B cell (primary cell): Measurements from ENCODE around the gene OGDH. TPM values are rescaled to one million over a fixed set of nuclear protein-coding genes. Genes with fewer than 3 reads are reported as not detected.
"Not testable (repeated sequence)": the region's sequence is repeated elsewhere in the genome, so short reads cannot be mapped to it uniquely, and the experiment has no call there.

Source experiments
- ATAC-seq: fragments of 200-7000 bp; cut with Tn5 transposase; one replicate; pipeline ENCODE4 v1.10.0; 2021; ENCODE audit warnings: low read depth, mild to moderate bottlenecking, moderate number of reproducible peaks, moderate library complexity
- CTCF ChIA-PET: fragments of 350-600 bp; sonication (Branson Sonifier 250); formaldehyde crosslinking; loops from one replicate; lab custom pipeline; 2021; ENCODE audit warnings: antibody characterized with exemption, inconsistent platforms; lab: Charles Lee
- POLR2A ChIA-PET: fragments of 350-600 bp; sonication (Branson Sonifier 250); formaldehyde crosslinking; loops from one replicate; lab custom pipeline; 2021; ENCODE audit warnings: antibody characterized with exemption; lab: Charles Lee
- DNase-seq: peaks from one replicate; pipeline ENCODE4 v3.0.0; 2013
- H2AFZ ChIP-seq: 2 replicates; pipeline ENCODE4 v1.6.1; 2012; ENCODE audit warnings: mild to moderate bottlenecking, low read depth, low read length; ENCODE audit not compliant: insufficient read depth, poor library complexity, severe bottlenecking
- H3K27ac ChIP-seq, 2 donors: 1 replicate in 1 of 2; 2 replicates in 1 of 2; pipeline ENCODE4 v1.5.1; 2012 to 2013; ENCODE audit warnings: low read length in 2 of 2, mild to moderate bottlenecking in 2 of 2, moderate library complexity in 1 of 2
- H3K27me3 ChIP-seq, 4 experiments: fragments of 200-600 bp in 1 of 4; sonication (generic) in 1 of 4; replicated peaks in 1 of 4; 1 replicate in 2 of 4; 2 replicates in 2 of 4; pipeline versions ENCODE4 v1.6.1 to v1.7.0; 2013 to 2016; ENCODE audit warnings: low read length in 3 of 4, mild to moderate bottlenecking in 2 of 4, mixed read lengths in 1 of 4, moderate library complexity in 1 of 4; ENCODE audit not compliant: insufficient read depth in 4 of 4, control insufficient read depth in 3 of 4; ENCODE audit errors: control extremely low read depth in 1 of 4
- H3K36me3 ChIP-seq, 2 experiments: replicated peaks in 1 of 2; 1 replicate in 1 of 2; 2 replicates in 1 of 2; pipeline versions ENCODE4 v1.6.1 to v1.7.1; 2013; ENCODE audit warnings: low read length in 1 of 2; ENCODE audit not compliant: insufficient read depth in 2 of 2, control insufficient read depth in 1 of 2; ENCODE audit errors: control extremely low read depth in 1 of 2, extremely low read depth in 1 of 2
- H3K4me1 ChIP-seq, 2 donors: fragments of 200-600 bp in 1 of 2; sonication (generic) in 1 of 2; 1 replicate in 1 of 2; 2 replicates in 1 of 2; pipeline versions ENCODE4 v1.5.1 to v1.6.1; 2013 to 2017; ENCODE audit warnings: low read length in 2 of 2; ENCODE audit not compliant: control insufficient read depth in 2 of 2, insufficient read depth in 2 of 2
- H3K4me2 ChIP-seq: replicated peaks from 2 replicates; pipeline ENCODE3; 2012; ENCODE audit warnings: mild to moderate bottlenecking, low read depth, low read length; ENCODE audit not compliant: poor library complexity, severe bottlenecking
- H3K4me3 ChIP-seq, 5 experiments: fragments of 200-600 bp in 1 of 5; sonication (generic) in 1 of 5; 1 replicate in 3 of 5; 2 replicates in 2 of 5; pipeline versions ENCODE4 v1.5.1 to v1.7.0; 2011 to 2016; ENCODE audit warnings: low read length in 4 of 5, mild to moderate bottlenecking in 4 of 5, low read depth in 2 of 5, control low read depth in 1 of 5, moderate library complexity in 1 of 5; ENCODE audit not compliant: insufficient read depth in 1 of 5; ENCODE audit errors: control extremely low read depth in 1 of 5, extremely low read depth in 1 of 5
- H3K79me2 ChIP-seq: fragments of 200-600 bp; sonication (generic); one replicate; pipeline ENCODE4 v1.6.0; 2016; ENCODE audit warnings: low read length; ENCODE audit not compliant: control insufficient read depth, insufficient read depth
- H3K9ac ChIP-seq: fragments of 200-600 bp; sonication (generic); 2 replicates; pipeline ENCODE4 v1.6.1; 2017; ENCODE audit warnings: mild to moderate bottlenecking, low read length, moderate library complexity
- H3K9me3 ChIP-seq, 3 donors: one replicate each; pipeline versions ENCODE4 v1.6.1 to v1.7.1; 2013; ENCODE audit warnings: low read length in 2 of 3; ENCODE audit not compliant: control insufficient read depth in 2 of 3, insufficient read depth in 1 of 3; ENCODE audit errors: control extremely low read depth in 1 of 3
- H4K20me1 ChIP-seq: 2 replicates; pipeline ENCODE4 v1.6.0; 2012; ENCODE audit warnings: mild to moderate bottlenecking, low read length; ENCODE audit not compliant: insufficient read depth, control insufficient read depth, poor library complexity, severe bottlenecking
- H3K27ac Mint-ChIP-seq: one replicate; pipeline ENCODE4 v1.8.0; 2021; ENCODE audit warnings: mixed read lengths
- H3K27me3 Mint-ChIP-seq: one replicate; pipeline ENCODE4 v1.8.0; 2021; ENCODE audit warnings: mixed read lengths
- H3K4me1 Mint-ChIP-seq: one replicate; pipeline ENCODE4 v1.8.0; 2021; ENCODE audit warnings: mixed read lengths
- H3K4me3 Mint-ChIP-seq: one replicate; pipeline ENCODE4 v1.8.0; 2021; ENCODE audit warnings: mixed read lengths
- H3K9me3 Mint-ChIP-seq: one replicate; pipeline ENCODE4 v1.8.0; 2022; ENCODE audit warnings: mixed read lengths; ENCODE audit not compliant: insufficient read depth
- EZH2 ChIP-seq: IDR thresholded peaks from 2 replicates; pipeline ENCODE4 v1.6.1; 2012; ENCODE audit warnings: borderline replicate concordance, low read depth, mild to moderate bottlenecking, moderate library complexity, low read length; ENCODE audit not compliant: insufficient read depth, poor library complexity, severe bottlenecking
- WGBS: methylation state at CpG from one replicate; pipeline ENCODE4 v1.1.5; 2013; ENCODE audit warnings: missing lambda C conversion rate; ENCODE audit not compliant: insufficient coverage; 5-methylcytosine and 5-hydroxymethylcytosine counted together
- intact Hi-C: fragments of 100-400 bp; cut with micrococcal nuclease; formaldehyde crosslinking; loops from one replicate; pipeline ENCODE4 v1.10.0; 2022
- polyA plus RNA-seq: library from polyadenylated mRNA; depleted of rRNA; stranded (reverse); fragments of >200 nt; gene quantifications from 2 replicates; pipeline ENCODE4 v1.2.3, GENCODE V29; 2012
- total RNA-seq, 2 donors: library from RNA; stranded (reverse); fragments of 120-200 nt in 1 of 2; gene quantifications; 1 replicate in 1 of 2; 2 replicates in 1 of 2; pipeline versions ENCODE4 v1.2.3 to v1.2.4, GENCODE V29; 2013 to 2022
- TF ChIP-seq, protein P1 (sequence below): fragments of 200-600 bp; IDR thresholded peaks from one replicate; pipeline ENCODE4 v1.8.0; 2022; ENCODE audit warnings: antibody characterized with exemption, mild to moderate bottlenecking

The OGDH gene
- total and polyA plus RNA-seq, 2 donors (not counting 1 experiment from before 2014, with no cell fraction given): 42.6 to 80.2 TPM

GRCh38 chr7:44595934-44596635 is 10.3 kb upstream of the OGDH start:
- no peak overlapping the region for H3K4me2 ChIP-seq

DNA sequence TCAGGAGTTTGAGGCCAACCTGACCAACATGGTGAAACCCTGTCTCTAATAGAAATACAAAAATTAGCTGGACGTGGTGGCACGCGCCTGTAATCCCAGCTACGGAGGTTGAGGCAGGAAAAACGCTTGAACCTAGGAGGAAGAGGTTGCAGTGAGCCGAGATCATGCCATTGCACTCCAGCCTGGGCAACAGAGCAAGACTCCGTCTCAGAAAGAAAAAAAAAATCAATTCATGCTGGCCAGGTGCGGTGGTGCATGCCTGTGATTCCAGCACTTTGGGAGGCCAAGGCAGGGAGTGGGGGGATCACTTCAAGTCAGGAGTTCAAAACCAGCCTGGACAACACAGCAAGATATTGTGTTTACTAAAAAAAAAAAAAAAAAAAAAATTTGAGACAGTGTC is 9.2 kb upstream of the OGDH start:
- H3K27me3 Mint-ChIP-seq: peaks cover 18% of the 10 kb centered on the region
- not testable (repeated sequence) for H3K4me1 Mint-ChIP-seq

More at GRCh38 chr7:44595934-44596635, 10.3 kb upstream of the OGDH start:
- H3K79me2 ChIP-seq: no peaks in the 10 kb centered on the region
- H3K4me1 Mint-ChIP-seq: peaks cover 1% of the 10 kb centered on the region
- intact Hi-C loops: no loop called here
- no peak for TF ChIP-seq EZH2
- TF ChIP-seq, protein P1, sequence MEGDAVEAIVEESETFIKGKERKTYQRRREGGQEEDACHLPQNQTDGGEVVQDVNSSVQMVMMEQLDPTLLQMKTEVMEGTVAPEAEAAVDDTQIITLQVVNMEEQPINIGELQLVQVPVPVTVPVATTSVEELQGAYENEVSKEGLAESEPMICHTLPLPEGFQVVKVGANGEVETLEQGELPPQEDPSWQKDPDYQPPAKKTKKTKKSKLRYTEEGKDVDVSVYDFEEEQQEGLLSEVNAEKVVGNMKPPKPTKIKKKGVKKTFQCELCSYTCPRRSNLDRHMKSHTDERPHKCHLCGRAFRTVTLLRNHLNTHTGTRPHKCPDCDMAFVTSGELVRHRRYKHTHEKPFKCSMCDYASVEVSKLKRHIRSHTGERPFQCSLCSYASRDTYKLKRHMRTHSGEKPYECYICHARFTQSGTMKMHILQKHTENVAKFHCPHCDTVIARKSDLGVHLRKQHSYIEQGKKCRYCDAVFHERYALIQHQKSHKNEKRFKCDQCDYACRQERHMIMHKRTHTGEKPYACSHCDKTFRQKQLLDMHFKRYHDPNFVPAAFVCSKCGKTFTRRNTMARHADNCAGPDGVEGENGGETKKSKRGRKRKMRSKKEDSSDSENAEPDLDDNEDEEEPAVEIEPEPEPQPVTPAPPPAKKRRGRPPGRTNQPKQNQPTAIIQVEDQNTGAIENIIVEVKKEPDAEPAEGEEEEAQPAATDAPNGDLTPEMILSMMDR: no peak
- no peak overlapping the region for H2AFZ ChIP-seq
- ChIA-PET POLR2A (no interaction called here), CTCF (no interaction called here)
- H4K20me1 ChIP-seq: no peaks in the 10 kb centered on the region
- H3K4me1 ChIP-seq: no peaks in the 10 kb centered on the region
- H3K9ac ChIP-seq: no peak overlapping the region
- H3K36me3 ChIP-seq: no peaks in the 10 kb centered on the region
- H3K27me3 ChIP-seq: peaks cover 0 to 4% (median 0%) of the 10 kb centered on the region in 4 experiments
- H3K4me3 ChIP-seq: no peak overlapping the region
- H3K9me3 Mint-ChIP-seq: no peaks in the 10 kb centered on the region
- no peak for ATAC-seq
- H3K9me3 ChIP-seq: no peaks in the 10 kb centered on the region
- H3K27ac Mint-ChIP-seq: no peak overlapping the region
- H3K4me3 Mint-ChIP-seq: no peak overlapping the region
- no peak for DNase-seq
- 60% methylated on average over 3 of the region's 5 CpGs for WGBS
- no peak overlapping the region for H3K27ac ChIP-seq
- peaks cover 18% of the 10 kb centered on the region for H3K27me3 Mint-ChIP-seq

More for the DNA sequence above, 9.2 kb upstream of the OGDH start:
- H3K9me3 Mint-ChIP-seq, H3K4me1 ChIP-seq, H3K27ac Mint-ChIP-seq, H3K4me3 Mint-ChIP-seq, ATAC-seq, H3K4me3 ChIP-seq, DNase-seq, H4K20me1 ChIP-seq, H3K79me2 ChIP-seq, H2AFZ ChIP-seq, intact Hi-C loops, H3K27ac ChIP-seq, H3K4me2 ChIP-seq, H3K27me3 ChIP-seq, H3K9ac ChIP-seq, H3K36me3 ChIP-seq, CTCF ChIA-PET, H3K9me3 ChIP-seq: not testable (repeated sequence)
- POLR2A ChIA-PET: interaction anchor here (0.7 kb wide), 1 partner anchor 529 kb away, joined by 6 read pairs; no protein-coding TSS in a partner anchor
- WGBS: 93% methylated on average over 8 of the region's 8 CpGs
